Activated CD4-positive, alpha-beta memory T cell treated with anti-CD3 and anti-CD28 coated beads for 36 hours (primary cell): Measurements from ENCODE around the gene PGLYRP2. TPM values are rescaled to one million over a fixed set of nuclear protein-coding genes. Genes with fewer than 3 reads are reported as not detected.

Experiments used
- microRNA-seq: library from miRNA; unstranded; fragments of <30 nt; microRNA quantifications from one replicate; pipeline ENCODE4 v1.2.0, GENCODE V29; 2022; ENCODE audit warnings: borderline number of aligned reads, borderline microRNAs expressed, borderline replicate concordance
- total RNA-seq, 2 experiments: library from RNA; stranded (reverse); gene quantifications; one replicate each; pipeline ENCODE4 v1.2.3, GENCODE V29; 2021

Gene PGLYRP2
- total RNA-seq, 2 experiments from 2014 or later, result 0.24 TPM; not detected in 1

Small RNAs within 50 kb of the gene (microRNA-seq; reads per million reads assigned to microRNA genes)
- gene MIR1470, result not detected

Other genes starting within 250 kb of the PGLYRP2 start
- not detected for gene EPHX3, start 247.1 kb downstream of the PGLYRP2 start, total RNA-seq
- 100 to 1,000 TPM in 1 of 2 experiments, 10 to 100 TPM in 1; 94.5 to 103 TPM for gene BRD4, start 147.0 kb downstream of the PGLYRP2 start, total RNA-seq
- gene AKAP8, start 99.7 kb downstream of the PGLYRP2 start, total RNA-seq, result 10 to 100 TPM; 31.5 to 37.2 TPM
- gene AKAP8L, start 60.5 kb downstream of the PGLYRP2 start, total RNA-seq, result 100 to 1,000 TPM in 1 of 2 experiments, 10 to 100 TPM in 1; 94.2 to 100 TPM
- gene WIZ, start 29.5 kb downstream of the PGLYRP2 start, total RNA-seq, result 10 to 100 TPM; 18.2 to 21.4 TPM
- gene RASAL3, start 15.0 kb downstream of the PGLYRP2 start, total RNA-seq, result 100 to 1,000 TPM; 125 to 130 TPM
- under 1 TPM; 0.50 to 0.56 TPM for gene CYP4F22, start 29.0 kb upstream of the PGLYRP2 start, total RNA-seq
- gene CYP4F8, start 135.7 kb upstream of the PGLYRP2 start, total RNA-seq, result not detected
- gene CYP4F3, start 161.4 kb upstream of the PGLYRP2 start, total RNA-seq, result not detected
- gene CYP4F12, start 193.6 kb upstream of the PGLYRP2 start, total RNA-seq, result under 1 TPM in 1 of 2 experiments, not detected in 1; 0.41 TPM
- not detected for gene OR10H2, start 248.5 kb upstream of the PGLYRP2 start, total RNA-seq